ENCODE data around the gene KAZN.

GRCh38 chr1:14571810-14572767, 26.4 kb upstream of the KAZN start:
- TF ChIP-seq ZFP30 (CRISPR knock-in tag; IDR thresholded peaks at IDR 0.05) (no peak), ZNF565 (CRISPR knock-in tag; conservative IDR thresholded peaks at IDR 0.05; ENCODE audit: low read depth) (no peak), OSR1 (CRISPR knock-in tag; IDR thresholded peaks at IDR 0.05) (no peak), ARNTL (CRISPR knock-in tag; IDR thresholded peaks at IDR 0.05; ENCODE audit: borderline replicate concordance, low read depth) (no peak), SNAI2 (CRISPR knock-in tag; IDR thresholded peaks at IDR 0.05) (no peak), TOX (CRISPR knock-in tag; IDR thresholded peaks at IDR 0.05; ENCODE audit: borderline replicate concordance) (no peak), ESRRG (CRISPR knock-in tag; IDR thresholded peaks at IDR 0.05) (no peak), CSRNP3 (CRISPR knock-in tag; IDR thresholded peaks at IDR 0.05) (no peak), ZC3H10 (CRISPR knock-in tag; IDR thresholded peaks at IDR 0.05) (no peak), CREB5 (CRISPR knock-in tag; IDR thresholded peaks at IDR 0.05; ENCODE audit: low read depth) (no peak), GLIS3 (CRISPR knock-in tag; IDR thresholded peaks at IDR 0.05) (no peak), TCF4 (CRISPR knock-in tag; IDR thresholded peaks at IDR 0.05; ENCODE audit: borderline replicate concordance) (no peak), PPARA (CRISPR knock-in tag; IDR thresholded peaks at IDR 0.05; ENCODE audit: borderline replicate concordance) (no peak)
- TF ChIP-seq, protein P1, sequence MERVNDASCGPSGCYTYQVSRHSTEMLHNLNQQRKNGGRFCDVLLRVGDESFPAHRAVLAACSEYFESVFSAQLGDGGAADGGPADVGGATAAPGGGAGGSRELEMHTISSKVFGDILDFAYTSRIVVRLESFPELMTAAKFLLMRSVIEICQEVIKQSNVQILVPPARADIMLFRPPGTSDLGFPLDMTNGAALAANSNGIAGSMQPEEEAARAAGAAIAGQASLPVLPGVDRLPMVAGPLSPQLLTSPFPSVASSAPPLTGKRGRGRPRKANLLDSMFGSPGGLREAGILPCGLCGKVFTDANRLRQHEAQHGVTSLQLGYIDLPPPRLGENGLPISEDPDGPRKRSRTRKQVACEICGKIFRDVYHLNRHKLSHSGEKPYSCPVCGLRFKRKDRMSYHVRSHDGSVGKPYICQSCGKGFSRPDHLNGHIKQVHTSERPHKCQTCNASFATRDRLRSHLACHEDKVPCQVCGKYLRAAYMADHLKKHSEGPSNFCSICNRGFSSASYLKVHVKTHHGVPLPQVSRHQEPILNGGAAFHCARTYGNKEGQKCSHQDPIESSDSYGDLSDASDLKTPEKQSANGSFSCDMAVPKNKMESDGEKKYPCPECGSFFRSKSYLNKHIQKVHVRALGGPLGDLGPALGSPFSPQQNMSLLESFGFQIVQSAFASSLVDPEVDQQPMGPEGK (CRISPR knock-in tag; IDR thresholded peaks at IDR 0.05; ENCODE audit: borderline replicate concordance), result no peak
